ENCODE data around the gene MAGIX.
"Not testable (repeated sequence)": the region's sequence is repeated elsewhere in the genome, so short reads cannot be mapped to it uniquely, and the experiment has no call there.

Gene MAGIX

DNA sequence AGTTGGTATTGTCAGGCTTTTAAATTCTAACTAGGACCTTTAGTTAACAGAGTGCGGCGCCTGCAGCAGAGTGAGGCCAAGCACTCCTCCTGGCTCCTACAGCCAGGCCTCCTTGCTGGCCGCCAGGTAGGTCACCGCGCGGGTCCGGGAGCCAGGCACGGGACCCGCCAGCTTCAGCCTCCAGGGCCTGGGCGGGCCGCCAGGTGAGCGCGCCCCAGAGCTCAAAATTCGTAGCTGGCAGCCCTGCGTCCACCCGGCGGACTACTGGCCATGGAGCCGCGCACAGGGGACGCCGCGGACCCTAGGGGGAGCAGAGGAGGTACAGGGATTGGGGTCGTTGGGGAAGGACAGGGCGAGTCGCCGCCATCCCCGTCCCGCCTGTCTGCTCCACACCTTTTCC, at the start of gene MAGIX:
TSS of gene MAGIX (plus strand) at position 139 of the 400 bp plus-strand sequence. CDS start at position 271, 132 bp downstream.
- DNase-seq (ENCODE audit: extremely low read depth in 1 of 2, low read depth in 1 of 2): no peak

- DNase-seq (ENCODE audit: extremely low read depth in 1 of 2, low read depth in 1 of 2): no peak
Observed at GRCh38 chrX:49116076-49116475, 46.5 kb upstream of the MAGIX start.

DNA sequence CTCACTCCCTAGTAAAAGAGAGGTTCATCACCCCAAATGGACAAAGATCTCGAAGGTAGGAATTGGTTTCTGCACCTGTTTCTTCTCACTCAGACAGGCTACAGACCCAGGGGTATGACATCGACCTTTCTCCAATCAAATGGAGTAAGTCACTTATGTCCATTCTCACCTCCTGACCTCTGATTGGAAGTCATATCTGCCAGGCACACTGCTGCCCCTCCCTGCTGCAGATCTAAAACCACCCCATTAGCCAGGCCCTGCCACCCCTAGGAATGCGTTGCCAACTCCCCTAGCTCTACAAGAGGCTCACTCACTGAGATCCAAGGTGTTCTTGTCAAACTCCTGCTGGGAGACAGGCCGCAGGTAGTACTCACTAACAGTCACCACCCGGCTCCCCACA, 45.8 kb upstream of the MAGIX start:
- no peak for DNase-seq (ENCODE audit: extremely low read depth in 1 of 2, low read depth in 1 of 2)

DNA sequence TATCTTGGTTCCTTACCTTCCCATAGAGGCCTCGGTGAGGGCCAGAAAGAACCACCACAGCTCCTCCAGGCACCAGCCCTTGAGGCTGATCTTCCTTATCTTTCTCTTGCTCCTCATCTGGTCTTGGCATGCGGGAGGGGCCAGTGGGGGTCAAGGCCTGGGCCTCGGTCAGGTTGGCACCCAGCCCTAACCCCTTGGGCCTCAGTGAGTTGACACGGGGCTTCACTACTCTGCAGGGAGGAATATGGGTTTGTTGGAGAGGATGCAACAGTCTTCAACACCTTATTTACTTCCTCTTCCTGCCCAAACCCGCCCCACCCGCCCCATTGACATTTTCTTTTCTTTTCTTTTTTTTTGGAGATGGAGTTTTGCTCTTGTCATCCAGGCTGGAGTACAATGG, 45.0 kb upstream of the MAGIX start:
- no peak for DNase-seq (ENCODE audit: extremely low read depth in 1 of 2, low read depth in 1 of 2)

GRCh38 chrX:49120091-49120490, 42.5 kb upstream of the MAGIX start:
- DNase-seq (ENCODE audit: extremely low read depth in 1 of 2, low read depth in 1 of 2): no peak

DNA sequence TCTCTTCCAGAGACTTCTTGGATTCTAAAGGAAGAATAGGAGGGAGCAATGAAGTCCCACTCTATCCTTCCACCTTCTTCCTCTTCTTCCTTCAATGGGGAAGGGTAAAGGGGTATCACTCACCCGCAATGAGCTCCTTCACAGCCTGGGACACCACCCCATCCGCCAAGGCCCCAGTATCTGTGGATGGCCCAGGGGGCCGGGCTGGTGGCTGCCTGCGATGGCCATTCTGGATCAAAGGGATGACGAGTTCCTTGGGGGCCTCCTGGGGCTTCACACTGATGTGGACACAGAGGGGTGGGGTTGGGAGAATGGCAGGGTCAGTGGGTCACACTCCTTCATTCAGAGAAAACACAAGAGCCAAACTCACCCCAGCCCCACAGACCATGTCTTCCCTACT, 40.1 kb upstream of the MAGIX start:
- no peak for DNase-seq (ENCODE audit: extremely low read depth in 1 of 2, low read depth in 1 of 2)

GRCh38 chrX:49127742-49128258, 34.8 kb upstream of the MAGIX start:
- DNase-seq (ENCODE audit: extremely low read depth in 1 of 2, low read depth in 1 of 2): not testable (repeated sequence)

DNA sequence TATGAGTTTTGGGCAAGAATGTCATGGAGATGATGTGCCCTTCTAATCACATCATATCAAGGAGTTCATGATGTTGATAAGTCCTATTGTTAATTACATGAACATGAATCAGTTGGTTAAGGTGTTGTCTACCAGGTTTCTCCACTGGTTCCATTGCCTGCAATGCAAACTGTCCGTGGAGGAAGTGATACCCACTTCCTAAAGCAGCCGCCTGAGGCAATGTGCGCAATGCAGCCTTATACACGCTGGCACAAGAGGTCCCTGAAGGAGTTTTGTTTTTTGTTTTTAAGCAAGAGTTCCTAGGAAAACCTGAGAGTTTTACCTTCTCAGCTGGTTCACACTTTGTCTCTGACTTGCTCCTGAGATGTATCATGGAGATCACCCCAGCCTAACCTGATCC, 33.1 kb upstream of the MAGIX start:
- no peak for DNase-seq (ENCODE audit: extremely low read depth in 1 of 2, low read depth in 1 of 2)

DNA sequence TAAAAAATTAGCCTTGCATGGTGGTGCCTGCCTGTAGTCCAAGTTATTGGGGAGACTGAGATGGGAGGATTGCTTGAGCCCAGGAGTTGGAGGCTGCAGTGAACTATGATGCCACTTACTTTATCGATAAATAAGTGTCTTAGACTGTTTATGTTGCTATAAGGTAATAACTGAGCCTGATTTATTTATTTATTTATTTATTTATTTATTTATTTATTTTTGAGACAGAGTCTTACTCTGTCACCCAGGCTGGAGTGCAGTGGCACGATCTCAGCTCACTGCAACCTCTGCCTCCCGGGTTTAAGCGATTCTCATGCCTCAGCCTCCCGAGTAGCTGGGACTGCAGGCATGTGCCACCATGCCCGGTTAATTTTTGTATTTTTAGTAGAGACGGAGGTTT, 30.3 kb upstream of the MAGIX start:
- DNase-seq (ENCODE audit: extremely low read depth in 1 of 2, low read depth in 1 of 2): not testable (repeated sequence)

DNA sequence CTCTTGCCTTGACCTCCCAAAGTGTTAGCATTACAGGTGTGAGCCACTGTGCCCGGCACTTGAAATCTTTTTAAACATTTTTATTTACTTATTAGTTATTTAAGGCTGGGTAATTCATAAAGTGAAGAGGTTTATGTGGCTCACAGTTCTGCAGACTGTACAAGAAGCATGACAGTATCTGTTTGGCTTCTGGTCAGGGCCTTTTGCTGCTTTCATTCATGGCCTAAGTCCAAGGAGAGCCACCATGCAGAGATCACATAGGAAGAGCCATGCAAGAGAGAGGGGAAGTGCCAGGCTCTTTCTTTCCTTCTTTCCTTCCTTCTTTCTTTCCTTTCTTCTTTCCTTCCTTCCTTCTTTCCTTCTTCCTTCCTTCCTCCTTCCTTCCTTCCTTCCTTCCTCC, 28.8 kb upstream of the MAGIX start:
- no peak for DNase-seq (ENCODE audit: extremely low read depth in 1 of 2, low read depth in 1 of 2)

DNA sequence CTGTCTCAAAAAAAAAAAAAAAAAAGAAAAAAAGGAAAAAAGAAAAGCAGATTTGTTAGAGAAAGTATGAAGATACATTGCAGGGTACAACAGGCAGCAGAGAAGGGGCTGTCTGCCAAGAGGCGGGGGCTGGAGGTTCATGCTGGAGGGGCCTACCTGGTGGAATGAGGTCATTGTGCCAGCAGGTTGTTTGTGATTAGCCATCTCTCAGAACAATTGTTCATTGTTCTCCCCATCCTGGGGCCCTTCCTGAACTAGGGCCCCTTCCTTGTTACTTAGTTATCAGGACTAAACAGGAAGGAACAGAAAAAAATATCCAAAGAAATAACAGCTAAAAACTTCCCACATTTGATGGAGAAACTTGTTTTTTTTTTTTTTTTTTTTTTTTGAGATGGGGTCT, 25.1 kb upstream of the MAGIX start:
- DNase-seq (ENCODE audit: extremely low read depth in 1 of 2, low read depth in 1 of 2): no peak

- DNase-seq (ENCODE audit: extremely low read depth in 1 of 2, low read depth in 1 of 2): no peak
Observed at GRCh38 chrX:49139713-49140112, 22.8 kb upstream of the MAGIX start.

DNA sequence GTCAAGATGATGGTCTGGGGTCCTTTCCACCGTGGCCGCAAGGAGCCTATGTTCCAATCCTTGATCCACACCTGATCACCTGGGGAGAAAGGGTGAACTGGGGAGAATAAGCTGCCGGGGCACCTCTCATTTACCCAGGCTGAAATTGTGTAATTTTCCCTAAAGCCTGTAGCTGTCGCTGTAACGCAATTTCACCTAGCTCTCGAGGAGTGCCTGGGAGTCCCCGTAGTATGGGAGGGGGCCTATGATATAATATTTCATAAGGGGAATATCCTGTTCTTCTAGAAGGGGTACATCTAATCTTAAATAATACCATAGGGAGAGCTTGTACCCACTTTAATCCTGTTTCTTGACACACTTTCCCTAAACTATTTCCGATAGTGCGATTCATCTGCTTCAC, 20.3 kb upstream of the MAGIX start:
- not testable (repeated sequence) for DNase-seq (ENCODE audit: extremely low read depth in 1 of 2, low read depth in 1 of 2)

GRCh38 chrX:49143154-49143553, 19.4 kb upstream of the MAGIX start:
- DNase-seq (ENCODE audit: extremely low read depth in 1 of 2, low read depth in 1 of 2): not testable (repeated sequence)

- DNase-seq (ENCODE audit: extremely low read depth in 1 of 2, low read depth in 1 of 2): no peak
Observed at GRCh38 chrX:49147282-49147681, 15.3 kb upstream of the MAGIX start.

GRCh38 chrX:49147936-49148335, 14.6 kb upstream of the MAGIX start:
- DNase-seq (ENCODE audit: extremely low read depth in 1 of 2, low read depth in 1 of 2): no peak

- not testable (repeated sequence) for DNase-seq (ENCODE audit: extremely low read depth in 1 of 2, low read depth in 1 of 2)
Observed at GRCh38 chrX:49148390-49149100, 14.0 kb upstream of the MAGIX start.

GRCh38 chrX:49149291-49149690, 13.3 kb upstream of the MAGIX start:
- DNase-seq (ENCODE audit: extremely low read depth in 1 of 2, low read depth in 1 of 2): not testable (repeated sequence)

- no peak for DNase-seq (ENCODE audit: extremely low read depth in 1 of 2, low read depth in 1 of 2)
Observed at GRCh38 chrX:49153467-49153866, 9.1 kb upstream of the MAGIX start.

GRCh38 chrX:49155243-49155899, 7.2 kb upstream of the MAGIX start:
- DNase-seq (ENCODE audit: extremely low read depth in 1 of 2, low read depth in 1 of 2): no peak

GRCh38 chrX:49155900-49156837, 6.4 kb upstream of the MAGIX start:
- peak; percentile 52 to 79 for DNase-seq (ENCODE audit: extremely low read depth in 1 of 2, low read depth in 1 of 2)

Data from activated CD8-positive, alpha-beta memory T cell treated with anti-CD3 and anti-CD28 coated beads for 1 hour (primary cell).